ENCODE measurements around the gene CXCR3. TPM values are rescaled to one million over a fixed set of nuclear protein-coding genes. Genes with fewer than 3 reads are reported as not detected.

CXCR3 gene
- total RNA-seq (ENCODE audit: unreplicated experiment), result not detected
- long read RNA-seq, result 0 reads

- no peak within 1 kb of the TSS for H3K4me3 Mint-ChIP-seq (ENCODE audit: unreplicated experiment)
- H3K27ac Mint-ChIP-seq (ENCODE audit: unreplicated experiment), result no peak within 1 kb of the TSS
- no peak for DNase-seq
- TF ChIP-seq CTCF (IDR thresholded peaks at IDR 0.05; ENCODE audit: partially characterized antibody, unreplicated experiment), result no peak
- H3K27me3 Mint-ChIP-seq (ENCODE audit: unreplicated experiment), result no peaks in the 10 kb centered on the region
- peaks cover 6% of the 10 kb centered on the region for H3K9me3 Mint-ChIP-seq (ENCODE audit: unreplicated experiment)
- H3K4me1 Mint-ChIP-seq (ENCODE audit: low read depth, unreplicated experiment), result no peaks in the 10 kb centered on the region
- H3K36me3 Mint-ChIP-seq (ENCODE audit: unreplicated experiment), result no peaks in the 10 kb centered on the region
Measured at GRCh38 chrX:71618303-71618721, at the start of gene CXCR3. Gene CXCR3 (minus strand): TSS chrX:71618511. CDS start chrX:71618449, 62 bp downstream.

GRCh38 chrX:71667328-71668247, 49.3 kb upstream of the CXCR3 start, which contains the start of gene LOC101059915:
Gene LOC101059915 (plus strand): TSS chrX:71667546.
- DNase-seq, result no peak
- no peaks in the 10 kb centered on the region for H3K9me3 Mint-ChIP-seq (ENCODE audit: unreplicated experiment)
- TF ChIP-seq CTCF (IDR thresholded peaks at IDR 0.05; ENCODE audit: partially characterized antibody, unreplicated experiment), result no peak
- no peaks in the 10 kb centered on the region for H3K36me3 Mint-ChIP-seq (ENCODE audit: unreplicated experiment)
- no peak within 1 kb of the TSS for H3K4me3 Mint-ChIP-seq (ENCODE audit: unreplicated experiment)
- peaks cover 4% of the 10 kb centered on the region for H3K4me1 Mint-ChIP-seq (ENCODE audit: low read depth, unreplicated experiment)
- no peak within 1 kb of the TSS for H3K27ac Mint-ChIP-seq (ENCODE audit: unreplicated experiment)
- H3K27me3 Mint-ChIP-seq (ENCODE audit: unreplicated experiment), result no peaks in the 10 kb centered on the region

GRCh38 chrX:71666240-71667223, 48.2 kb upstream of the CXCR3 start:
- Mint-ChIP-seq H3K27ac (ENCODE audit: unreplicated experiment) (no peak overlapping the region), H3K36me3 (ENCODE audit: unreplicated experiment) (no peaks in the 10 kb centered on the region), H3K9me3 (ENCODE audit: unreplicated experiment) (no peaks in the 10 kb centered on the region), H3K4me3 (ENCODE audit: unreplicated experiment) (no peak overlapping the region), H3K4me1 (ENCODE audit: low read depth, unreplicated experiment) (no peaks in the 10 kb centered on the region), H3K27me3 (ENCODE audit: unreplicated experiment) (no peaks in the 10 kb centered on the region)
- DNase-seq, result no peak
- no peak for TF ChIP-seq CTCF (IDR thresholded peaks at IDR 0.05; ENCODE audit: partially characterized antibody, unreplicated experiment)

GRCh38 chrX:71665747-71666146, 47.4 kb upstream of the CXCR3 start:
- Mint-ChIP-seq H3K4me3 (ENCODE audit: unreplicated experiment) (no peak overlapping the region), H3K27me3 (ENCODE audit: unreplicated experiment) (no peaks in the 10 kb centered on the region), H3K9me3 (ENCODE audit: unreplicated experiment) (no peaks in the 10 kb centered on the region), H3K36me3 (ENCODE audit: unreplicated experiment) (no peaks in the 10 kb centered on the region), H3K27ac (ENCODE audit: unreplicated experiment) (no peak overlapping the region), H3K4me1 (ENCODE audit: low read depth, unreplicated experiment) (no peaks in the 10 kb centered on the region)
- TF ChIP-seq CTCF (IDR thresholded peaks at IDR 0.05; ENCODE audit: partially characterized antibody, unreplicated experiment), result no peak
- DNase-seq, result no peak

Data from glutamatergic neuron (in vitro differentiated cells).